Ishikawa (cell line): ENCODE data around the gene PCDH9.

ENCODE experiments used
- CEBPB ChIP-seq: IDR thresholded peaks from 2 replicates; pipeline ENCODE4 v1.6.1; 2012
- CREB1 ChIP-seq: IDR thresholded peaks from 2 replicates; pipeline ENCODE4 v1.6.1; 2012; ENCODE audit warnings: low read depth
- EP300 ChIP-seq: IDR thresholded peaks from 2 replicates; pipeline ENCODE4 v1.6.1; 2012; ENCODE audit warnings: borderline replicate concordance
- FOXM1 ChIP-seq: IDR thresholded peaks from 2 replicates; pipeline ENCODE4 v1.6.1; 2012; ENCODE audit warnings: low read depth, borderline replicate concordance
- NFIC ChIP-seq: IDR thresholded peaks from 2 replicates; pipeline ENCODE4 v1.6.1; 2012
- RAD21 ChIP-seq: IDR thresholded peaks from 2 replicates; pipeline ENCODE4 v1.6.1; 2012; ENCODE audit warnings: low read depth
- REST ChIP-seq: IDR thresholded peaks from 2 replicates; pipeline ENCODE4 v1.6.1; 2012; ENCODE audit warnings: low read depth, mild to moderate bottlenecking
- TAF1 ChIP-seq: IDR thresholded peaks from 2 replicates; pipeline ENCODE4 v1.6.1; 2012; ENCODE audit warnings: low read depth, mild to moderate bottlenecking
- TCF12 ChIP-seq: IDR thresholded peaks from 2 replicates; pipeline ENCODE4 v1.6.1; 2012; ENCODE audit warnings: low read depth
- TEAD4 ChIP-seq: IDR thresholded peaks from 2 replicates; pipeline ENCODE4 v1.6.1; 2012
- USF1 ChIP-seq: IDR thresholded peaks from 2 replicates; pipeline ENCODE4 v1.6.1; 2012
- ZBTB7A ChIP-seq: IDR thresholded peaks from 2 replicates; pipeline ENCODE4 v1.6.1; 2012; ENCODE audit warnings: low read depth

- TF ChIP-seq NFIC (no peak), TAF1 (no peak), CREB1 (no peak), REST (no peak), RAD21 (no peak), EP300 (no peak), FOXM1 (no peak), USF1 (no peak), CEBPB (no peak), TCF12 (no peak), ZBTB7A (no peak), TEAD4 (no peak)
Measured at GRCh38 chr13:66335626-66336025, 894.5 kb downstream of the PCDH9 start.
